ENCODE results near the gene ASAP3. TPM values are rescaled to one million over a fixed set of nuclear protein-coding genes. Genes with fewer than 3 reads are reported as not detected.

The ASAP3 gene
- total RNA-seq: 10 to 100 TPM; 26.1 to 93.9 TPM
- 10 to 100 TPM in 1 of 2 donors, 1 to 10 TPM in 1; 7.0 to 16.1 TPM for polyA plus RNA-seq
- long read RNA-seq, donor 1, full-length matches to known transcripts: 6 of 41 reads
- long read RNA-seq, donor 1, partial matches to known transcripts: 26 of 41 reads
- long read RNA-seq, donor 1, other reads (novel, unspliced or antisense): 9 of 41 reads
- long read RNA-seq, donor 2, full-length matches to known transcripts: 12 of 49 reads
- long read RNA-seq, donor 2, partial matches to known transcripts: 14 of 49 reads
- long read RNA-seq, donor 2, other reads (novel, unspliced or antisense): 23 of 49 reads

DNA sequence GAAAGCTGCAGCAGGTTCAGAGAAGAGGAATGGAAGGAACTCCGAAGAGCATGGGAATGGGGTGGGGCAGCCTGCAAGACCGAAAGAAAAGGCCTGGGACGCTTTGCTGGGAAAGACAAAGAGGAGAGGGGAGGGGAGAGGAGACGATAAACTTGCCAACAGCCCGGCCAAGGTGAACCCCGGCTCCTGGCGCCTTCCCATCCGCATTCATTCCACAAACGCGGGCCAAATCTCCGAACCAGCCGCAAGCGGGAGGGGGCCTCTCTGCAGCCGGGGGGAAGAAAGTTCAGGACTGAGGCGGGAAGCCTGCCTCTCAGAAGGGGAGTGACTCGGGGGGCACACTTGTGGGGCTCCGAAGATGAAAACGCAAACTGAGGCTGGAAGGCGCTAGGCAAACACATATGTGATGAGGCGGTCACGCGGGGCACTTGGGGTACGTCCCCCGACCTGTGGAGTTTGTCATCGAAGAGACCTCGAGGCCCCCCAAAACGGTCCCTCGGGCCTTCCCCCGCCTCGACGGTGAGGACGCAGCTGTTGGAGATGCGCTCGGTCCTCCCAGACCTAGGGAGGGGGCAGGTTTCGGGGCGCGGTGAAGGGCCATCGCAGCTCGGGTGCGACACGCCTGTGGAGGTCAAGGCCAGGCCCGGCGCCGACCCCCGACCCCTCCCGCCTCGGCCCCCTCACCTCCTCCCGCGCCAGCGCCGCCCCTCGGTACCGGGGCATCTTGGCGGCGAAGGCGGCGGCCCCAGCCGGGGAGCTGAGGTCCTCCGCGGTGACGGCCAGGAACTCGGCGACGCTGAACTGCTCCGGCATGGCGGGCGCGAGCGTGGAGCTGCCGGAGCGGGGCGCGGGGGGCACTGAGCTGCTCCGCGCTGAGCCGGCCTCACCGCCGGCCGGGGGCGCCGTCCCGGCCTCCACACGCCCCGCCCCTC, at the start of gene ASAP3:
ASAP3 (minus strand) TSS at position 859 of the 932 bp plus-strand sequence; CDS start at position 813, 46 bp downstream.
- Histone ChIP-seq H3K27ac (ENCODE audit: low read depth in 1 of 2, low read length in 2 of 2) (peak within 1 kb of the TSS; percentile 52 to 82), H3K4me1 (ENCODE audit: control insufficient read depth in 1 of 2, insufficient read depth in 2 of 2, low read length in 2 of 2) (no peaks in the 10 kb centered on the region), H3K4me3 (ENCODE audit: low read length in 2 of 2) (peak within 1 kb of the TSS; percentile 80 to 90), H3K36me3 (ENCODE audit: control insufficient read depth in 1 of 2, insufficient read depth in 2 of 2, low read length in 1 of 2) (no peaks in the 10 kb centered on the region), H3K27me3 (ENCODE audit: control insufficient read depth in 1 of 2, insufficient read depth in 2 of 2, low read length in 1 of 2) (no peaks in the 10 kb centered on the region), H3K9me3 (ENCODE audit: control insufficient read depth, low read length) (no peaks in the 10 kb centered on the region)
- DNase-seq (peak; percentile 64 to 85), ATAC-seq (ENCODE audit: low FRiP score) (peak; percentile 39)
- intact Hi-C loops (cut with DNase I): loop anchor here (5.0 kb wide), 2 partner anchors 61 to 141 kb away; partner anchors contain the start of genes TCEA3 (in 2 of the 2) and HNRNPR (in 1 of the 2)
- WGBS, 2 donors: 0 to 1% methylated on average over 51 to 84 of the region's 84 CpGs

DNA sequence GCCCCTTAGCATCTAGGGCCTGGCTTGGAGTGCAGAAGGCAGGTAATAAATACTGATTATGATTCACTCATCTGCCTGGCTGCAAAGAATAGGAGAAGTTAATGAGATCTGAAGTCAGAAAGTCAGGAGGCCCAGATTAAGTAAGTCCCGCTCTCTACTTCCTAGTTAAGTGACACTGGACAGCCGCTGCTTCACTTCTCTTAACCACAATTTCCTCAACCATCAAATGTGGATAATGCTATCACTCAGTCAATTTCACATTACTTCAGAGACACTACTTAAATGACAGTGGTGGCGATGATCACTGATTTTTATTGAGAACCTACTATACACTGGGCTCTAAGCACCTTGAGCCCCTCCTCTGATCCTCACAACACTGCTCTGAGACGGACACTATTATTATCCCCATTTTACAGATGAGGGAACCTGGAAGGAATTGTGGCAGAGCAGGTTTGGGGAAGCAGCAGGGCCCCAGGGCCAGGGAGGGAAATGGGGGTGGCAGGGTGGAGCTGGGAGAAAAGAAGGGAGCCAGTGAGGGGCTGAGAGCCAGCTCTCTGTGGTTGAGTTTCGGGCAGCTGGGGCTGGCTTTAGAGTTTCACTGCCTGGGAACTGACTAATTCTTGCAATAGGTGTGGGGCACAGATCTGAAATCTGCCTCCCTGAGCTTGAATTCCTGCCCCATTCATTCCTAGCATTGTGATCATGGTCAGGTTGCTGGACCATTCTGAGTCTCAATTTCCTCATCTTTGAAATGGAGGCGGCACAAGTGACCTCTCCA, 49.5 kb upstream of the ASAP3 start:
- DNase-seq (no peak), ATAC-seq (ENCODE audit: low FRiP score) (no peak)
- no peak overlapping the region for H3K27ac ChIP-seq (ENCODE audit: low read depth in 1 of 2, low read length in 2 of 2)
- 92 to 94% methylated on average over 6 of the region's 6 CpGs for WGBS, 2 donors
- no peak overlapping the region for H3K4me3 ChIP-seq (ENCODE audit: low read length in 2 of 2)
- intact Hi-C loops (cut with DNase I): loop anchor here in 1 of 2 donors (10.0 kb wide), 1 partner anchor 189 kb away; the partner anchor contains the start of gene HNRNPR
- no peaks in the 10 kb centered on the region for H3K4me1 ChIP-seq (ENCODE audit: control insufficient read depth in 1 of 2, insufficient read depth in 2 of 2, low read length in 2 of 2)
- H3K36me3 ChIP-seq (ENCODE audit: control insufficient read depth in 1 of 2, insufficient read depth in 2 of 2, low read length in 1 of 2): no peaks in the 10 kb centered on the region
- H3K9me3 ChIP-seq (ENCODE audit: control insufficient read depth, low read length): no peaks in the 10 kb centered on the region
- H3K27me3 ChIP-seq (ENCODE audit: control insufficient read depth in 1 of 2, insufficient read depth in 2 of 2, low read length in 1 of 2): no peaks in the 10 kb centered on the region

DNA sequence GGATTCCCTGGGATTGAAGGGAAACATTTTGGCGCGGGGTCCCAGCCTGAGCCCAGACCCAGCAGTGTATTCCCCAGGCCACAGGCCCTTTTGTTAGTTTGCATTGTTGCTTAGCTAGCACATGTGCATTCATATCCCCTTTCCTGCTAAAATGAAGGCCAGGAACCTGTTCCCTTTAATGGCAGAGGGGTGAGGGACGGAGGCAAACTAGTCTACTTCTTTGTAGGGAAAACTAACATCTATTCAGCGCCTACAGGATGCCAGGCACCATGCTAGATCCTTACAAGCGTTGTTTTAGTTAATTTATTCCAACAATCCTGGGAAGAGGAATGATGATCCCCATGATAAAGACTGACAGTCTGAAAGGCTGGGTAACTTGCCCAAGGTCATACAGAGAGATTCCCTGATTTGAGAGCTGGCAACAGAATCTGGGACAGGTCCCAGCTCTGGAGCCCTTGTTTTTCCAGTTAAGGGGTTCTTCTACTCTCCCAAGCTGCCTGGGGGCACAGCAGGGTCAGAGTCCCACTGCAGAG, 47.6 kb upstream of the ASAP3 start:
- Histone ChIP-seq H3K4me3 (ENCODE audit: low read length in 2 of 2) (no peak overlapping the region), H3K4me1 (ENCODE audit: control insufficient read depth in 1 of 2, insufficient read depth in 2 of 2, low read length in 2 of 2) (no peaks in the 10 kb centered on the region), H3K36me3 (ENCODE audit: control insufficient read depth in 1 of 2, insufficient read depth in 2 of 2, low read length in 1 of 2) (no peaks in the 10 kb centered on the region), H3K27me3 (ENCODE audit: control insufficient read depth in 1 of 2, insufficient read depth in 2 of 2, low read length in 1 of 2) (no peaks in the 10 kb centered on the region), H3K9me3 (ENCODE audit: control insufficient read depth, low read length) (no peaks in the 10 kb centered on the region), H3K27ac (ENCODE audit: low read depth in 1 of 2, low read length in 2 of 2) (no peak overlapping the region)
- DNase-seq (no peak), ATAC-seq (ENCODE audit: low FRiP score) (no peak)
- intact Hi-C loops (cut with DNase I): loop anchor here in 1 of 2 donors (10.0 kb wide), 1 partner anchor 187 kb away; the partner anchor contains the start of gene HNRNPR
- WGBS, 2 donors: 17 to 24% methylated on average over 5 of the region's 5 CpGs

DNA sequence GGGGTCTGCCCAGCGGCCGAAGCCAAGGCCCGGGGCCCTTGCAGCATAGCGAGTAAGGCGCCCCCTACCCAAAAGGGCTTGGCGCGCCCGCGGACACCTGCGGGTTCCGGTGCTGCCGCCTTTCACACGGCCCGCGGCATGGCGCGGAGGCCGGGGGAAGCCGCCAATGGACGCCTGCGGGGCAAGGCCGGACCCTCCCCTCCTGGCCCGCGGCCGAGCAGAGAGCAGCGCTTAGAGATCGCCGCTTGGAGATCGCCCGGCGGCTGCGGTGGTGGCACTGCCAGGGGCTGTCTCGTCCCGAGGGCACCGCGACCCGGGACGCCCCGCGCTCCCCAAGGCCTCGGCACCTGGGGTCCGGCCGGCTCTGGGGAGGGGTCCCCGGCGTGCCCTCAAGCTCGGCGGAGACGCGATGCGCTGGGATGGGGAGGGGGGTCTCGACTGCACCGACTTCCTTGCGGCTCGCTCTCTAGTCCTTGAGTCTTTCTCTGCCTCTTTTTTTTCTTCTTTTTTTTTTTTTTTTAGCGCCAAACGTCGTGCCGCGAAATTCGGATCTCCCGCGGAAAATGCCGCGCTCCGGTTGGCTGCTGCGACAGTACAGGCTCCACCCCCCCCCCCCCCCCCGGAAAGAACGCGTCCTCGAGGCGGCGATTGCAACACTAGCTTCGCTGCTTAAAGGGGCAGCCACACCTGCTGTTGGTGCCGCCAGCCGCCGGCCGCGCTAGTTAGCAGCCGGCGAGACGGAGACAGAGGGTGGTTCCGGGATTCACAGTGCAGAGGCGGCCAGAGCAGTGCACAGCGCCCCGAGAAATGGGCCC, 47.0 kb upstream of the ASAP3 start, which contains the start of gene E2F2:
E2F2 (minus strand) TSS at position 487 of the 815 bp plus-strand sequence; CDS start at position 47, 440 bp downstream.
- H3K27me3 ChIP-seq (ENCODE audit: control insufficient read depth in 1 of 2, insufficient read depth in 2 of 2, low read length in 1 of 2): no peaks in the 10 kb centered on the region
- peak; percentile 85 for ATAC-seq (ENCODE audit: low FRiP score)
- DNase-seq: peak; percentile 90 to 92
- no peaks in the 10 kb centered on the region for H3K4me1 ChIP-seq (ENCODE audit: control insufficient read depth in 1 of 2, insufficient read depth in 2 of 2, low read length in 2 of 2)
- no peaks in the 10 kb centered on the region for H3K9me3 ChIP-seq (ENCODE audit: control insufficient read depth, low read length)
- 1% methylated on average over 41 to 85 of the region's 85 CpGs for WGBS, 2 donors
- H3K36me3 ChIP-seq (ENCODE audit: control insufficient read depth in 1 of 2, insufficient read depth in 2 of 2, low read length in 1 of 2): no peaks in the 10 kb centered on the region
- H3K27ac ChIP-seq (ENCODE audit: low read depth in 1 of 2, low read length in 2 of 2): no peak within 1 kb of the TSS
- intact Hi-C loops (cut with DNase I): loop anchor here in 1 of 2 donors (10.0 kb wide), 1 partner anchor 186 kb away; the partner anchor contains the start of gene HNRNPR
- H3K4me3 ChIP-seq (ENCODE audit: low read length in 2 of 2): no peak within 1 kb of the TSS

DNA sequence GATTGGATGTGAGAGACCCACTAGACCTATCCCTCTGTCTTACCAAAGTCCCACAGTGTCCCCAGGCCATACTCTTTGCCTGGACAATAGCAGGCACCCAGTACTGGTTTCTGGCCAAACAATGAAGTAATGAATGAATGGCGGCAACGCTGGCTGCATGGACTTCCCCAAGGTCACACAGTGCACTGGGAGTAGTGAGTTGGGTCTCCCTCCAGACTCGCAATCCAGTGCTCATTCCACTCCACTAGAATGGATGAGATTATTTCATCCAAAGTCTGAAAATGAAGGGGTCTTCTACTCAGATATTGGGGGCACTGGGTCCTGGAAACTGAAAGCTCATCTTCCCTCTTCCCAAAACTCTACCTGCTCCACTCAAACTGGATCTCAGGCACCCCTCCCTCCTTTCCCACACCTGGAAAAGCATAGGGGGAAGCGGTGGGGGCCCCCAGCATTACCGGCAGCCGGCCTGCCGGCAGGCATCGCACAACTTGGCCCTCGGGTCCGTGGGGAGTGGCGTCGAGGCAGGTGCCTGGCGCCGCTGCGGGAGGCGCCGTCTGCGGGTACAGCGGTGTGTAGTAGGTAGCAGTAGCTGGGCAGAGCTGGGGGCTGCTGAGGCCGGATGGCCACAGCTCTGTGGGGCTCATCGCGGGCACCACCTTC, 46.2 kb upstream of the ASAP3 start:
- DNase-seq (peak in 1 of 2 donors; percentile 45), ATAC-seq (ENCODE audit: low FRiP score) (no peak)
- Histone ChIP-seq H3K9me3 (ENCODE audit: control insufficient read depth, low read length) (no peaks in the 10 kb centered on the region), H3K4me3 (ENCODE audit: low read length in 2 of 2) (no peak overlapping the region), H3K27ac (ENCODE audit: low read depth in 1 of 2, low read length in 2 of 2) (no peak overlapping the region), H3K27me3 (ENCODE audit: control insufficient read depth in 1 of 2, insufficient read depth in 2 of 2, low read length in 1 of 2) (no peaks in the 10 kb centered on the region), H3K36me3 (ENCODE audit: control insufficient read depth in 1 of 2, insufficient read depth in 2 of 2, low read length in 1 of 2) (no peaks in the 10 kb centered on the region), H3K4me1 (ENCODE audit: control insufficient read depth in 1 of 2, insufficient read depth in 2 of 2, low read length in 2 of 2) (no peaks in the 10 kb centered on the region)
- intact Hi-C loops (cut with DNase I): loop anchor here in 1 of 2 donors (10.0 kb wide), 1 partner anchor 185 kb away; the partner anchor contains the start of gene HNRNPR
- 8 to 9% methylated on average over 22 of the region's 22 CpGs for whole genome bisulfite sequencing, 2 donors

DNA sequence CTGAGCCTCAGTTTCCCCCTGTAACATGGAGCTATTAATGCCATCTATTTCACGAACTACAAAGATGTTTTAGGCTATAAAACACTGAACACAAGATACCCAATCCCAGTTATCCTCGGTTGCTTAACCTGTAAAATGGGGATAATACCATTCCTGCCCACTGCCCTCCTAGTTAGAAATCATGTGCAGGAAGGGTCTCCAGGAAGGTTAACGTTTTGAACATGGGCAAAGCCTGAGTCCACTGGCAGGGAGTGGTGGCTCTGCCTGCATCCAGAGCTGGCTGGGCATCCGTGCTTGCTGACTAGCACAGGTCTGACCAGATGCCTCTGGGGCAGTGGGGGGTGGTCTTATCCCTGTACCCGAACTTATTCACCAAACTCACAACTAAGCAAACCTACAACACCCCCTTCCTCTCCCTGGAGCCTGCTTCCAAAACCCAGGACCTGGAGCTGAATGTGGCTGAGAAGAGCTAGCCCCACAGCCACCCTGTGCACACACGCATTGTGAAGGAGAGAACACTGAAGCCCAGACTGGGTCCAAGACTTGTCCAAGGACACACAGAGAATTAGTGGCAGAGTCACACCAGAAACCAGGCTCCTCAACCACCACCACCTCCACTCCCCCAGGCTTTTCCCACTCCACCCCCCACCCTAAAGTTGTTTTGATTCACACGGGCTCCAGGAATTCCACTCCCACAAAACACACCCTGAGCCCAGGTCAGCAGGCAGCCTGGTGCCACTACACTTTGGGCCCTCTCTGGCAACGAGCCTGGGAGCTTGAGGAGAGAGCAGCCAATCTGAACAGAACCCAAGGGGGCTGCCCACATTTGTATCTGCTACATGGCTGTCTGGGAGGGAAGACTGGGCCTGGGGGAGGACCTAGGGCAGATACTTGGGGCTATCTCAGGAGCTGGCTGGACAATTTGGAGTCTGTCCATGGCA, 45.4 kb upstream of the ASAP3 start:
- Histone ChIP-seq H3K9me3 (ENCODE audit: control insufficient read depth, low read length) (no peaks in the 10 kb centered on the region), H3K36me3 (ENCODE audit: control insufficient read depth in 1 of 2, insufficient read depth in 2 of 2, low read length in 1 of 2) (no peaks in the 10 kb centered on the region), H3K4me1 (ENCODE audit: control insufficient read depth in 1 of 2, insufficient read depth in 2 of 2, low read length in 2 of 2) (no peaks in the 10 kb centered on the region), H3K27ac (ENCODE audit: low read depth in 1 of 2, low read length in 2 of 2) (no peak overlapping the region), H3K4me3 (ENCODE audit: low read length in 2 of 2) (no peak overlapping the region), H3K27me3 (ENCODE audit: control insufficient read depth in 1 of 2, insufficient read depth in 2 of 2, low read length in 1 of 2) (no peaks in the 10 kb centered on the region)
- WGBS, 2 donors: 56 to 58% methylated on average over 8 of the region's 8 CpGs
- ATAC-seq (ENCODE audit: low FRiP score) (no peak), DNase-seq (no peak)
- intact Hi-C loops (cut with DNase I): loop anchor here in 1 of 2 donors (10.0 kb wide), 1 partner anchor 185 kb away; the partner anchor contains the start of gene HNRNPR
